Measurements from ENCODE around the gene BTG4.

DNA sequence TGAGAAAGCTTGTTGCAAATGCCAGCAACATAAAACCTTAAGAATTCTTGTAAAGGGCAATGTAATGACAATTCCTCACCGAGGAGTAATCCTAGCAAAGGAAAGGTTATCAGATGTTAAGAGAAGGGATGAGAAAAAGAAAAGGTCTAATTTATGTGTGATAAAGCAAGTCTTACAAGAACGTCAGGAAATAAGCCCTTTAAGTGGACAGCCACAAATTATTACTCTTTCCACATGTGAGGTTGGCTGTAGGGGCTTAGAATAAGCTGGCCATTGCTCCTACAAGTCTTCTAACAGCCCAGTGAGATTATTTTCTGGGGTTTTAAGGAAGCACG lies 37.6 kb upstream of the BTG4 start:
- TF ChIP-seq, protein P1, sequence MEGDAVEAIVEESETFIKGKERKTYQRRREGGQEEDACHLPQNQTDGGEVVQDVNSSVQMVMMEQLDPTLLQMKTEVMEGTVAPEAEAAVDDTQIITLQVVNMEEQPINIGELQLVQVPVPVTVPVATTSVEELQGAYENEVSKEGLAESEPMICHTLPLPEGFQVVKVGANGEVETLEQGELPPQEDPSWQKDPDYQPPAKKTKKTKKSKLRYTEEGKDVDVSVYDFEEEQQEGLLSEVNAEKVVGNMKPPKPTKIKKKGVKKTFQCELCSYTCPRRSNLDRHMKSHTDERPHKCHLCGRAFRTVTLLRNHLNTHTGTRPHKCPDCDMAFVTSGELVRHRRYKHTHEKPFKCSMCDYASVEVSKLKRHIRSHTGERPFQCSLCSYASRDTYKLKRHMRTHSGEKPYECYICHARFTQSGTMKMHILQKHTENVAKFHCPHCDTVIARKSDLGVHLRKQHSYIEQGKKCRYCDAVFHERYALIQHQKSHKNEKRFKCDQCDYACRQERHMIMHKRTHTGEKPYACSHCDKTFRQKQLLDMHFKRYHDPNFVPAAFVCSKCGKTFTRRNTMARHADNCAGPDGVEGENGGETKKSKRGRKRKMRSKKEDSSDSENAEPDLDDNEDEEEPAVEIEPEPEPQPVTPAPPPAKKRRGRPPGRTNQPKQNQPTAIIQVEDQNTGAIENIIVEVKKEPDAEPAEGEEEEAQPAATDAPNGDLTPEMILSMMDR (conservative IDR thresholded peaks at IDR 0.05; ENCODE audit: low read depth in 2 of 2), result no peak
- TF ChIP-seq, protein P2, sequence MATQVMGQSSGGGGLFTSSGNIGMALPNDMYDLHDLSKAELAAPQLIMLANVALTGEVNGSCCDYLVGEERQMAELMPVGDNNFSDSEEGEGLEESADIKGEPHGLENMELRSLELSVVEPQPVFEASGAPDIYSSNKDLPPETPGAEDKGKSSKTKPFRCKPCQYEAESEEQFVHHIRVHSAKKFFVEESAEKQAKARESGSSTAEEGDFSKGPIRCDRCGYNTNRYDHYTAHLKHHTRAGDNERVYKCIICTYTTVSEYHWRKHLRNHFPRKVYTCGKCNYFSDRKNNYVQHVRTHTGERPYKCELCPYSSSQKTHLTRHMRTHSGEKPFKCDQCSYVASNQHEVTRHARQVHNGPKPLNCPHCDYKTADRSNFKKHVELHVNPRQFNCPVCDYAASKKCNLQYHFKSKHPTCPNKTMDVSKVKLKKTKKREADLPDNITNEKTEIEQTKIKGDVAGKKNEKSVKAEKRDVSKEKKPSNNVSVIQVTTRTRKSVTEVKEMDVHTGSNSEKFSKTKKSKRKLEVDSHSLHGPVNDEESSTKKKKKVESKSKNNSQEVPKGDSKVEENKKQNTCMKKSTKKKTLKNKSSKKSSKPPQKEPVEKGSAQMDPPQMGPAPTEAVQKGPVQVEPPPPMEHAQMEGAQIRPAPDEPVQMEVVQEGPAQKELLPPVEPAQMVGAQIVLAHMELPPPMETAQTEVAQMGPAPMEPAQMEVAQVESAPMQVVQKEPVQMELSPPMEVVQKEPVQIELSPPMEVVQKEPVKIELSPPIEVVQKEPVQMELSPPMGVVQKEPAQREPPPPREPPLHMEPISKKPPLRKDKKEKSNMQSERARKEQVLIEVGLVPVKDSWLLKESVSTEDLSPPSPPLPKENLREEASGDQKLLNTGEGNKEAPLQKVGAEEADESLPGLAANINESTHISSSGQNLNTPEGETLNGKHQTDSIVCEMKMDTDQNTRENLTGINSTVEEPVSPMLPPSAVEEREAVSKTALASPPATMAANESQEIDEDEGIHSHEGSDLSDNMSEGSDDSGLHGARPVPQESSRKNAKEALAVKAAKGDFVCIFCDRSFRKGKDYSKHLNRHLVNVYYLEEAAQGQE (IDR thresholded peaks at IDR 0.05; ENCODE audit: unreplicated experiment), result no peak

Data from GM23338 (cell line).